ENCODE results near the gene ARHGAP8.

Gene ARHGAP8

GRCh38 chr22:44839061-44839460 lies 86.7 kb downstream of the ARHGAP8 start:
- no peak for DNase-seq (ENCODE audit: low spot score)
- TF ChIP-seq CTCF (IDR thresholded peaks at IDR 0.05; ENCODE audit: borderline replicate concordance, control extremely low read depth, extremely low read depth, insufficient read depth, missing control alignments), result no peak
- in situ Hi-C loops (cut with MboI; ENCODE audit: low sequenced_read_pairs, unreplicated experiment), result no loop called here

DNA sequence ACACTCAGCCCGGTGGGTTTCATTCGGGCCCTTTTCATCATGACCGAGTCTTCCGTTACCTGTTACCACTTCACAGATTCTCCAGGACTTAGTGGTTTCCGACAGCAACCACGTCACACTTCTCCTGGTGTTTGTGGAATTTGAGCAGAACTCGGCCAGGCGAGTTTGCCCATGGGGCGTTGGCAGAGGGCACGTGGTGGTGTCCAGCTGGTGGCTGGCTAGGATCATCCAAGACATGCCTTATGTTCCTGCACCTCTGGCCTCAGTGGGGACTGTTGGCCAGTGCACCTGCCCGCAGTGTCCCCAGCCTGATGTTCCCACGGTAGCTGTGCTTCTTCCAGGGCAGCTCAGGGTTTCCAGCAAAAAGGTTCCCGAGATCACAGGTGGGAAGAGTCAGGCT lies 87.3 kb downstream of the ARHGAP8 start:
- in situ Hi-C loops (cut with MboI; ENCODE audit: low sequenced_read_pairs, unreplicated experiment), result no loop called here
- no peak for DNase-seq (ENCODE audit: low spot score)
- TF ChIP-seq CTCF (IDR thresholded peaks at IDR 0.05; ENCODE audit: borderline replicate concordance, control extremely low read depth, extremely low read depth, insufficient read depth, missing control alignments), result no peak

- DNase-seq (ENCODE audit: low spot score), result no peak
- in situ Hi-C loops (cut with MboI; ENCODE audit: low sequenced_read_pairs, unreplicated experiment), result no loop called here
- TF ChIP-seq CTCF (IDR thresholded peaks at IDR 0.05; ENCODE audit: borderline replicate concordance, control extremely low read depth, extremely low read depth, insufficient read depth, missing control alignments), result no peak
These were observed 88.4 kb downstream of the ARHGAP8 start for GRCh38 chr22:44840611-44841322.

- no peak for DNase-seq (ENCODE audit: low spot score)
- no peak for TF ChIP-seq CTCF (IDR thresholded peaks at IDR 0.05; ENCODE audit: borderline replicate concordance, control extremely low read depth, extremely low read depth, insufficient read depth, missing control alignments)
- in situ Hi-C loops (cut with MboI; ENCODE audit: low sequenced_read_pairs, unreplicated experiment), result no loop called here
These were observed 90.0 kb downstream of the ARHGAP8 start for GRCh38 chr22:44842417-44842816.

- DNase-seq (ENCODE audit: low spot score), result no peak
- TF ChIP-seq CTCF (IDR thresholded peaks at IDR 0.05; ENCODE audit: borderline replicate concordance, control extremely low read depth, extremely low read depth, insufficient read depth, missing control alignments), result no peak
- in situ Hi-C loops (cut with MboI; ENCODE audit: low sequenced_read_pairs, unreplicated experiment), result no loop called here
These were observed 92.8 kb downstream of the ARHGAP8 start for GRCh38 chr22:44845191-44845590.

GRCh38 chr22:44845796-44846720 lies 93.7 kb downstream of the ARHGAP8 start:
- no peak for DNase-seq (ENCODE audit: low spot score)
- no peak for TF ChIP-seq CTCF (IDR thresholded peaks at IDR 0.05; ENCODE audit: borderline replicate concordance, control extremely low read depth, extremely low read depth, insufficient read depth, missing control alignments)
- in situ Hi-C loops (cut with MboI; ENCODE audit: low sequenced_read_pairs, unreplicated experiment), result no loop called here
